ENCODE results near the gene MED15. TPM values are rescaled to one million over a fixed set of nuclear protein-coding genes. Genes with fewer than 3 reads are reported as not detected.

Gene MED15
- total and polyA plus RNA-seq, 3 donors from 2014 or later = 71.0 to 101 (median 81.6) TPM

DNA sequence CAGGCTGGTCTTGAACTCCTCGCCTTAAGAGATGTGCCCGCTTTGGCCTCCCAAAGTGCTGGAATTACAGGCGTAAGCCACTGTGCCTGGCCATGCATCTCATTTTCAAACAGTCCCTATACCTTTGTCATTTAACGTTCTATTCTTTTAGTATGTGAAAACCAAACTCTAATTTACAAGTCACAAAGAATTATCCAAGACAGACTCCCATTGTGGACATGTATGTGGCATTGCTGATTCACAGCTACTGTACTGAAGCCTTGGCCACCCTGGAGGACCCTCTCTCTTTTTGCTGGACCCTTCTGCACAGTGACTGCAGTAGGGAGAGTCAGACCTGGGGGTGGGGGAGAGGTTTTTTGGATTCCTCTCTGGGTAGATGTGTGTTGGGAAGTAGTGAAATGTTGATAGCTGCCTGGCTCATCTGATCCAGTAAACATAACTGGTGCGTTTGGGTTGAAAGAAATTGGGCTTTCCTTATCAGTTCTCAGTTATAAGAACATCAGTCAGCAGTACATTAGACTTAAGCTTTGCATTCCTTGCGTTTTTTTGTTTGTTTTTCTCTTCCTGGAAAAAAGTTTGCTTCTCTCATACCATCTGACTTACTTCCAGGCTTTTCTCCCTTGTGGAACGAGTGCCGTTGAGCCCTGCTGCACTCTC, 65.9 kb downstream of the MED15 start:
- TF ChIP-seq, protein P1, sequence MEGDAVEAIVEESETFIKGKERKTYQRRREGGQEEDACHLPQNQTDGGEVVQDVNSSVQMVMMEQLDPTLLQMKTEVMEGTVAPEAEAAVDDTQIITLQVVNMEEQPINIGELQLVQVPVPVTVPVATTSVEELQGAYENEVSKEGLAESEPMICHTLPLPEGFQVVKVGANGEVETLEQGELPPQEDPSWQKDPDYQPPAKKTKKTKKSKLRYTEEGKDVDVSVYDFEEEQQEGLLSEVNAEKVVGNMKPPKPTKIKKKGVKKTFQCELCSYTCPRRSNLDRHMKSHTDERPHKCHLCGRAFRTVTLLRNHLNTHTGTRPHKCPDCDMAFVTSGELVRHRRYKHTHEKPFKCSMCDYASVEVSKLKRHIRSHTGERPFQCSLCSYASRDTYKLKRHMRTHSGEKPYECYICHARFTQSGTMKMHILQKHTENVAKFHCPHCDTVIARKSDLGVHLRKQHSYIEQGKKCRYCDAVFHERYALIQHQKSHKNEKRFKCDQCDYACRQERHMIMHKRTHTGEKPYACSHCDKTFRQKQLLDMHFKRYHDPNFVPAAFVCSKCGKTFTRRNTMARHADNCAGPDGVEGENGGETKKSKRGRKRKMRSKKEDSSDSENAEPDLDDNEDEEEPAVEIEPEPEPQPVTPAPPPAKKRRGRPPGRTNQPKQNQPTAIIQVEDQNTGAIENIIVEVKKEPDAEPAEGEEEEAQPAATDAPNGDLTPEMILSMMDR (IDR thresholded peaks at IDR 0.05) = no peak
- TF ChIP-seq POLR2A (IDR thresholded peaks at IDR 0.05) = no peak
- no peak for DNase-seq
- intact Hi-C loops (cut with DNase I; ENCODE audit: low total_unique reads) = no loop called here

DNA sequence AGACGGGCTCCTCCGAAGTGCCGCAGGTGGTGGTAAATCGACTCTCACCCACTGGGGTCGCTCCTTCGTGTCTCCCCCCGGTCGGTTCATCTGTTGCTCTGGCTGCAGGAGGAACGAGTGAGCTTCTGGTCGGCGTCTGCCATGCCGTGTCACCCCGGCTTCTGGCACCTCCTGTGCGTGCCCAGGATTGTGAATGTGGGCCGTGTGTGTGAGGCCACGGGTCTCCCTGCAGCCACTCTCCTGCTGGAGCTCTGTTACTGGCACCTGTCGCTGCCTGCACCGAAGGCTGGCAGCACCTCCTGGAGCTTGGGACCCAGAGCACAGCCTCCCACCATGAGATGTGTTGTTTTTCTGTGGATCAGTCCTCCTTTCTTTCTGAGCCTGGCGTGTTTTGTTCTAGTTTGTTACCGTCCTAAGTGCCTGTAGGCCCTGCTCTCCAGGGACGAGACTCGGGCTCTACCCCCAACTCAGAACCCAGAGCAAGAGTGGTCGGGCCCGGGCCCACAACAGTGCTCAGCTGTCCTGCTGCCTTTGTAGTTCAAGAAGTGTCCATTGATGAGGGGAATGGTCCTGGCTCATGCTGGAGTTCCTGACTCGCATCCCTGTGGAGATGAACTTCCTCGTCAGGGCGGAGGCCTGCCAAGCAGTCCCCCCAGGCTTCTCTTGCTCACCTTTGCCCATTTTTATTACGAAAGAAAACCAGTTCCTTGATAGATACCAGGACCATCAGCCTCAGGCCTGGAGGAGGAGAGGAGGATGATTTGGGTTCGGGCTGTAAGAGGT, 66.6 kb downstream of the MED15 start:
- intact Hi-C loops (cut with DNase I; ENCODE audit: low total_unique reads) = no loop called here
- Histone ChIP-seq H3K27me3 (no peaks in the 10 kb centered on the region), H3K9me3 (no peaks in the 10 kb centered on the region), H3K4me1 (peaks cover 8% of the 10 kb centered on the region), H3K36me3 (ENCODE audit: low read depth, missing control alignments) (no peaks in the 10 kb centered on the region), H3K4me3 (no peak overlapping the region), H3K27ac (no peak overlapping the region)
- no peak for DNase-seq
- 86 to 92% methylated on average over 24 to 29 of the region's 29 CpGs for WGBS, 2 donors
- TF ChIP-seq, protein P1 (IDR thresholded peaks at IDR 0.05) = no peak
- TF ChIP-seq POLR2A (IDR thresholded peaks at IDR 0.05) = no peak

More for the DNA sequence above, 65.9 kb downstream of the MED15 start:
- H3K9me3 ChIP-seq = no peaks in the 10 kb centered on the region
- WGBS, 2 donors = 86 to 91% methylated on average over 8 of the region's 8 CpGs
- H3K27ac ChIP-seq = no peak overlapping the region
- H3K4me3 ChIP-seq = no peak overlapping the region
- no peaks in the 10 kb centered on the region for H3K36me3 ChIP-seq (ENCODE audit: low read depth, missing control alignments)
- peaks cover 14% of the 10 kb centered on the region for H3K4me1 ChIP-seq
- no peaks in the 10 kb centered on the region for H3K27me3 ChIP-seq

DNA sequence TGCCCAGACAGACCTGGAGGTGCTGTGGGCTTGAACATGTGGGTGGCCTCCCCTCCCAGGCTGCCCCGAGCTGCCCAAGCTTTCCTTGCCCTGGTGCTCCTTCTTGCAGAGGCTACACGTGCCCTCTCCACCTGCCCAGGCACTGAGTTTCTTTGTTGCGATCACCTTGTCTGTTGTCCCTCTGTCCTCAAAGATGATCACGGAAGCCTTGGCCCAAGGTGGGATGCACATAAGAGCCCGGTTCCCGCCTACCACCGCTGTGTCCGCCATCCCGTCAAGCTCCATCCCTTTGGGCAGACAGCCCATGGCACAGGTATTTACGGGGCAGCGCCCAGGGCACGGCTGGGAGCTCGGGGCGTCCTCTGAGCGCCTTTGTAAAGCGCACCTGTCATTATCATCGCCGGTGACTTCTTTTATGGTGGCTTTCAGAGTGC, 67.5 kb downstream of the MED15 start:
- Histone ChIP-seq H3K9me3 (no peaks in the 10 kb centered on the region), H3K27me3 (no peaks in the 10 kb centered on the region), H3K27ac (no peak overlapping the region), H3K4me3 (no peak overlapping the region), H3K4me1 (peaks cover 4% of the 10 kb centered on the region), H3K36me3 (ENCODE audit: low read depth, missing control alignments) (no peaks in the 10 kb centered on the region)
- TF ChIP-seq POLR2A (IDR thresholded peaks at IDR 0.05) = no peak
- intact Hi-C loops (cut with DNase I; ENCODE audit: low total_unique reads) = no loop called here
- WGBS, 2 donors = 97 to 99% methylated on average over 18 of the region's 18 CpGs
- no peak for DNase-seq

DNA sequence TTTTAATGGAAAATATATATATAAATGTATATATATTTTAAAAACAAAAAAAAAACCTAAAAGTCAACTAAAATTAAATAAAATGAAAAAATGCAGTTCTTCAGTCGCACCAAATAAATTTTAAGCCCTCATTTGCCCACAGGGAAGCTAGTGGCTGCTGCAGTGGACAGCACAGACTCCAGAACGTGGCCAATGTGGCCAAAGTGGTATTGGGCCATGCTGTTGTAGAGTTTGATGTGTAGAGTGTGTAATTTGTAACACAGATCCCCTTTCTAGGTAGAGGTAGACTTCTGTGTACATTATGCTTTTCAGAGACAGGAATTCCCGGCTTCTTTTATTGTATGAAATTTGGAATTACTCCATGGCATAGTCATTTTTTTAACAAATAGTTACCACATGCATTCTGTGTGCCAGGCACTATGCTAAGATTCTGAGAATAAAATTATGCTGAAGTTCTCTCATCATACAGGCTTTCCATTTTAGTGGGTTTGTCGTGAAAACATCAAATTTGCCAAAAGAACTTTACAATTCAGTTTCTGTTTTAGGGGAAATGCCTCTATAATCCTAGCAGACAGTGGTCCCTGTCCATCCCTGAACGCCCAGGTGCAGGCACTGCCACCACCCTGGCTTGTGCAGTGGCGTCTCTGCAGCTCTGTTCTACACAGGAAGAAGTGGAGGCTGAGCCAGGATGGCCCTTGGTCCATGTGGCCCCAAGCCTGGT, 68.5 kb downstream of the MED15 start:
- 93 to 97% methylated on average over 6 of the region's 6 CpGs for WGBS, 2 donors
- Histone ChIP-seq H3K4me3 (no peak overlapping the region), H3K36me3 (ENCODE audit: low read depth, missing control alignments) (no peaks in the 10 kb centered on the region), H3K9me3 (no peaks in the 10 kb centered on the region), H3K27ac (no peak overlapping the region), H3K27me3 (no peaks in the 10 kb centered on the region), H3K4me1 (peaks cover 4% of the 10 kb centered on the region)
- no peak for DNase-seq
- TF ChIP-seq, protein P1 (IDR thresholded peaks at IDR 0.05) = no peak
- TF ChIP-seq POLR2A (IDR thresholded peaks at IDR 0.05) = no peak
- intact Hi-C loops (cut with DNase I; ENCODE audit: low total_unique reads) = no loop called here

DNA sequence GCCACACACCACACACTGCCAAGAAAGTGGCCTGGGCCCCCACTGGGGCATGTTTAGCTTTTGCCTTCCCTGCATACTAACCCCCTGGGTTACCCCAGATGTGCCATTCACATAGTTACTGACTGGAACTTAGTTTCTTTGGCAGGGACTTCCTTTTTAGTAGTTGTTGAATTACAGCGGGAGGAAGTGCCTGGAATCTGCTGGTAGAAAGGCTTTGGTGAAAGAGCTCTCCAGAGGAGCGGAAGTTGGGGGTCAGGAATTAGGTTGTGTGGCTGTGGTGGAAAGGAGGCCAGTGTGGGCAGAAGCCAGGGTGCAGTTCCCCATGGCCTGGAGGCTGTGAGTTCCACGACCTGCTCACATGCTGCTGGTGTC, 69.0 kb downstream of the MED15 start:
- no peak overlapping the region for H3K4me3 ChIP-seq
- peaks cover 4% of the 10 kb centered on the region for H3K4me1 ChIP-seq
- intact Hi-C loops (cut with DNase I; ENCODE audit: low total_unique reads) = no loop called here
- DNase-seq = no peak
- no peaks in the 10 kb centered on the region for H3K27me3 ChIP-seq
- TF ChIP-seq, protein P1 (IDR thresholded peaks at IDR 0.05) = no peak
- H3K9me3 ChIP-seq = no peaks in the 10 kb centered on the region
- WGBS, 2 donors = 73 to 83% methylated on average over 3 of the region's 3 CpGs
- H3K36me3 ChIP-seq (ENCODE audit: low read depth, missing control alignments) = no peaks in the 10 kb centered on the region
- no peak overlapping the region for H3K27ac ChIP-seq
